ENCODE results near the gene PDIA6.
A peak's percentile ranks its signal among the peaks of the same experiment; 100 is the strongest.

GRCh38 chr2:10812362-10813162, at the start of gene PDIA6:
- TF ChIP-seq ELK1 (IDR thresholded peaks at IDR 0.05; ENCODE audit: borderline replicate concordance, low read depth, low read length) (no peak), POLR2A (IDR thresholded peaks at IDR 0.05; ENCODE audit: low read depth, low read length) (peak; percentile 70; the same call in 1 of the 2 replicates), RFX5 (IDR thresholded peaks at IDR 0.05; ENCODE audit: low read depth, low read length) (no peak)
- TF ChIP-seq, protein P1, sequence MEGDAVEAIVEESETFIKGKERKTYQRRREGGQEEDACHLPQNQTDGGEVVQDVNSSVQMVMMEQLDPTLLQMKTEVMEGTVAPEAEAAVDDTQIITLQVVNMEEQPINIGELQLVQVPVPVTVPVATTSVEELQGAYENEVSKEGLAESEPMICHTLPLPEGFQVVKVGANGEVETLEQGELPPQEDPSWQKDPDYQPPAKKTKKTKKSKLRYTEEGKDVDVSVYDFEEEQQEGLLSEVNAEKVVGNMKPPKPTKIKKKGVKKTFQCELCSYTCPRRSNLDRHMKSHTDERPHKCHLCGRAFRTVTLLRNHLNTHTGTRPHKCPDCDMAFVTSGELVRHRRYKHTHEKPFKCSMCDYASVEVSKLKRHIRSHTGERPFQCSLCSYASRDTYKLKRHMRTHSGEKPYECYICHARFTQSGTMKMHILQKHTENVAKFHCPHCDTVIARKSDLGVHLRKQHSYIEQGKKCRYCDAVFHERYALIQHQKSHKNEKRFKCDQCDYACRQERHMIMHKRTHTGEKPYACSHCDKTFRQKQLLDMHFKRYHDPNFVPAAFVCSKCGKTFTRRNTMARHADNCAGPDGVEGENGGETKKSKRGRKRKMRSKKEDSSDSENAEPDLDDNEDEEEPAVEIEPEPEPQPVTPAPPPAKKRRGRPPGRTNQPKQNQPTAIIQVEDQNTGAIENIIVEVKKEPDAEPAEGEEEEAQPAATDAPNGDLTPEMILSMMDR (conservative IDR thresholded peaks at IDR 0.05; ENCODE audit: low read depth, low read length), result no peak
